ENCODE data around the gene CCS. TPM values are rescaled to one million over a fixed set of nuclear protein-coding genes. Genes with fewer than 3 reads are reported as not detected.
A peak's percentile ranks its signal among the peaks of the same experiment; 100 is the strongest.

Gene CCS
- total RNA-seq, 1 donor = 35.8 TPM

- H3K27ac ChIP-seq (ENCODE audit: low read depth, low read length) = no peak overlapping the region
- no peaks in the 10 kb centered on the region for H3K27me3 ChIP-seq (ENCODE audit: insufficient read depth, low read length)
- no peak for DNase-seq (ENCODE audit: insufficient read length, low spot score, missing footprints)
- no peaks in the 10 kb centered on the region for H3K9me3 ChIP-seq (ENCODE audit: low read depth, low read length)
- H3K79me2 ChIP-seq (ENCODE audit: insufficient read depth, low read length) = peaks cover 96% of the 10 kb centered on the region
- H4K20me1 ChIP-seq (ENCODE audit: insufficient read depth, low read length) = peaks cover 51% of the 10 kb centered on the region
- H3K4me1 ChIP-seq (ENCODE audit: insufficient read depth, low read length) = peaks cover 29% of the 10 kb centered on the region
- H3K4me3 ChIP-seq (ENCODE audit: insufficient read depth, low read length) = no peak overlapping the region
- no peak overlapping the region for H3K4me2 ChIP-seq (ENCODE audit: insufficient read depth, low read length)
- peaks cover 48% of the 10 kb centered on the region for H3K36me3 ChIP-seq (ENCODE audit: insufficient read depth, low read length)
- TF ChIP-seq, protein P1, sequence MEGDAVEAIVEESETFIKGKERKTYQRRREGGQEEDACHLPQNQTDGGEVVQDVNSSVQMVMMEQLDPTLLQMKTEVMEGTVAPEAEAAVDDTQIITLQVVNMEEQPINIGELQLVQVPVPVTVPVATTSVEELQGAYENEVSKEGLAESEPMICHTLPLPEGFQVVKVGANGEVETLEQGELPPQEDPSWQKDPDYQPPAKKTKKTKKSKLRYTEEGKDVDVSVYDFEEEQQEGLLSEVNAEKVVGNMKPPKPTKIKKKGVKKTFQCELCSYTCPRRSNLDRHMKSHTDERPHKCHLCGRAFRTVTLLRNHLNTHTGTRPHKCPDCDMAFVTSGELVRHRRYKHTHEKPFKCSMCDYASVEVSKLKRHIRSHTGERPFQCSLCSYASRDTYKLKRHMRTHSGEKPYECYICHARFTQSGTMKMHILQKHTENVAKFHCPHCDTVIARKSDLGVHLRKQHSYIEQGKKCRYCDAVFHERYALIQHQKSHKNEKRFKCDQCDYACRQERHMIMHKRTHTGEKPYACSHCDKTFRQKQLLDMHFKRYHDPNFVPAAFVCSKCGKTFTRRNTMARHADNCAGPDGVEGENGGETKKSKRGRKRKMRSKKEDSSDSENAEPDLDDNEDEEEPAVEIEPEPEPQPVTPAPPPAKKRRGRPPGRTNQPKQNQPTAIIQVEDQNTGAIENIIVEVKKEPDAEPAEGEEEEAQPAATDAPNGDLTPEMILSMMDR (IDR thresholded peaks at IDR 0.05; ENCODE audit: extremely low read depth, low read depth, low read length) = no peak
- H2AFZ ChIP-seq (ENCODE audit: low read length) = no peak overlapping the region
These were observed 43.4 kb downstream of the CCS start for GRCh38 chr11:66636411-66636810.

DNA sequence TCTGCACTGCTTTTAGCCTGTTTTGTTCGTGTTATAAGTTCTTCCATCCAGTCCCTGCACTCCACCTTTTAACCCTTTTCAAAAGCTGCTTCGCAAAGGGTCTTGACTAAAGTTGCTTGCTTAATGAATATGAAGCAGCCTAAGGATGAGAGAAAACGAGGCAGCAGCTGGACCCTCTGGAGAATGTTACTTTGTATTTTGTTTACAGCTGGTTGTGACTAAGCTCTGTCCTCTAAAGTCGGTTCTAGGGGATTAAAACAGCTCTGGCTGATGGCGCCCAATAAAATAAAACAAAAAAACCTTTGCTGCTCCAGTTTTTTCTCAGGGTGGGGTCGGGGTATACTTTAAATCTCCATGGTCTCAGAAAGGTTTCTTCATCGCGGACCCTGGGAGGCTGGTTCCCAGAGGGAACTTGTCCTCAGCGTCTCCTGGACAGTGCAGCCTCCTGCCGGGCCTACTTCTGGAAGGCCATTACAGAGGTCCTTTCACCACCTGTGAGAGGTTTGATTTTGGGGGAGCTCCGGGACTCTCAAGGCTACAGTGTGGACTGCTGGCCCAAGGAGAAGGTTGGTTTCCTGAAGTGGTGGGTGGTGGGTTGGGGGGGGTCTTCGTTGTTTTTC lies 44.7 kb downstream of the CCS start:
- Histone ChIP-seq H3K9me3 (ENCODE audit: low read depth, low read length) (no peaks in the 10 kb centered on the region), H2AFZ (ENCODE audit: low read length) (peak overlapping the region; percentile 74), H3K4me3 (ENCODE audit: insufficient read depth, low read length) (peak overlapping the region; percentile 89), H3K27ac (ENCODE audit: low read depth, low read length) (peak overlapping the region; percentile 94), H4K20me1 (ENCODE audit: insufficient read depth, low read length) (peaks cover 60% of the 10 kb centered on the region), H3K27me3 (ENCODE audit: insufficient read depth, low read length) (no peaks in the 10 kb centered on the region), H3K4me2 (ENCODE audit: insufficient read depth, low read length) (peak overlapping the region; percentile 86), H3K36me3 (ENCODE audit: insufficient read depth, low read length) (peaks cover 52% of the 10 kb centered on the region), H3K4me1 (ENCODE audit: insufficient read depth, low read length) (peaks cover 41% of the 10 kb centered on the region), H3K79me2 (ENCODE audit: insufficient read depth, low read length) (peaks cover 96% of the 10 kb centered on the region)
- TF ChIP-seq, protein P1 (IDR thresholded peaks at IDR 0.05; ENCODE audit: extremely low read depth, low read depth, low read length) = no peak
- no peak for DNase-seq (ENCODE audit: insufficient read length, low spot score, missing footprints)

DNA sequence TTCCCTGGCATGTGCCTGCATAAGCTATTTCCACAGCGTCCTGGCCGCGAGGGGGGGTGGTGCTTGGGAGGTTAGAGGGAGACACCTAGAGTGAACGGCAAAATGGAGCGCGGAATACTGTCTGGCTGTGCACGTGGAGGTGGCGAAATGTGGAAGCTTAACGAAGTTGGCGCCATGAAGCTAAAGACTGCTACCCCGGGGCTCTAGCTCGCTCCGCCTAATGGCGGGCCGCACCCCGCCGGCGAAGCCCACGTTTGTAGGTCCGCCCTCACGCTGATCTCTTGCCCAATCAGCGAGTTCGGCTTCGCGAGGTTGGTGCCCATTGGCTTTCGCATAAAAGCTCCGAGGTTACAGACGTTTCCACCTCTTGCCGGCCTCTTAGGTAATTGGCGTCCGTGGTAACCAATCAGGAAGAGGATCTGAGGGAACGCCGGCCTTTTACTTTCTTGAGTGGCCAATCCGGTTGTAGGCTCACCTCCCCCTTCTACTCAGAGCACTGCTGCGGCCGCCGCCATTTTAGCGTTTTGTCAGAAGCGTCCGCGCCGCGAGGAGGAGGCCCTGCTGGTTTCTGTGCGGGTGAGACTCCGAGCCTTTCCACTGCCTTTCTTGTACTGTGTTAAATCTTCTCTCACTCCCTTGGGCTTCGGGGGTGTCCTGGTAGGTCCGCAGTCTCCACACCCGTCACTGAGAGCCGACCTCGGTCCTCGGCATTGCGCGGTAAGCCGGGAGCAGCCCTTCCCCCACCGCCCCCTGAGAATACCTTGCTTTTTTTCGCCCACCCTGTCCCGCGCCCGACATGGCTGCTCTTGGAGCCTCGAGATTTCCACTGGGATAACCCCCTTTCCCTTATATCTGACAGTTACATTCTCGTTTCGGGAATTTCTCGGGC lies 45.4 kb downstream of the CCS start, which contains the start of gene RBM4:
Gene RBM4 (plus strand): TSS at position 527 of the 889 bp plus-strand sequence. CDS start 1,009 bp downstream, outside the sequence.
- H3K9me3 ChIP-seq (ENCODE audit: low read depth, low read length) = no peaks in the 10 kb centered on the region
- DNase-seq (ENCODE audit: insufficient read length, low spot score, missing footprints) = peak; percentile 98
- peak within 1 kb of the TSS; percentile 86 for H3K4me2 ChIP-seq (ENCODE audit: insufficient read depth, low read length)
- TF ChIP-seq, protein P1 (IDR thresholded peaks at IDR 0.05; ENCODE audit: extremely low read depth, low read depth, low read length) = peak; percentile 11
- H3K36me3 ChIP-seq (ENCODE audit: insufficient read depth, low read length) = peaks cover 52% of the 10 kb centered on the region
- H3K4me1 ChIP-seq (ENCODE audit: insufficient read depth, low read length) = peaks cover 43% of the 10 kb centered on the region
- H3K4me3 ChIP-seq (ENCODE audit: insufficient read depth, low read length) = peak within 1 kb of the TSS; percentile 89
- peaks cover 63% of the 10 kb centered on the region for H4K20me1 ChIP-seq (ENCODE audit: insufficient read depth, low read length)
- peaks cover 96% of the 10 kb centered on the region for H3K79me2 ChIP-seq (ENCODE audit: insufficient read depth, low read length)
- H3K27ac ChIP-seq (ENCODE audit: low read depth, low read length) = peak within 1 kb of the TSS; percentile 94
- no peaks in the 10 kb centered on the region for H3K27me3 ChIP-seq (ENCODE audit: insufficient read depth, low read length)
- H2AFZ ChIP-seq (ENCODE audit: low read length) = peak within 1 kb of the TSS; percentile 84

Data from osteoblast (primary cell).